ENCODE results near the gene TLE4.

Gene TLE4

GRCh38 chr9:79719021-79719420, 147.3 kb downstream of the TLE4 start:
- no peak overlapping the region for H3K4me3 ChIP-seq (ENCODE audit: low read length)
- TF ChIP-seq CTCF (conservative IDR thresholded peaks at IDR 0.05; ENCODE audit: low read length), result no peak
- peak; percentile 33 for DNase-seq (ENCODE audit: low read depth)

- no peak overlapping the region for H3K4me3 ChIP-seq (ENCODE audit: low read length)
- no peak for DNase-seq (ENCODE audit: low read depth)
- no peak for TF ChIP-seq CTCF (conservative IDR thresholded peaks at IDR 0.05; ENCODE audit: low read length)
Measured at GRCh38 chr9:79719989-79720388, 148.2 kb downstream of the TLE4 start.

- DNase-seq (ENCODE audit: low read depth), result no peak
- H3K4me3 ChIP-seq (ENCODE audit: low read length), result no peak overlapping the region
- TF ChIP-seq CTCF (conservative IDR thresholded peaks at IDR 0.05; ENCODE audit: low read length), result no peak
Measured at GRCh38 chr9:79731171-79731890, 159.6 kb downstream of the TLE4 start.

GRCh38 chr9:79735023-79735779, 163.4 kb downstream of the TLE4 start:
- peak; percentile 71 for DNase-seq (ENCODE audit: low read depth)
- H3K4me3 ChIP-seq (ENCODE audit: low read length), result no peak overlapping the region
- TF ChIP-seq CTCF (conservative IDR thresholded peaks at IDR 0.05; ENCODE audit: low read length), result no peak

GRCh38 chr9:79736051-79736450, 164.3 kb downstream of the TLE4 start:
- no peak for DNase-seq (ENCODE audit: low read depth)
- no peak for TF ChIP-seq CTCF (conservative IDR thresholded peaks at IDR 0.05; ENCODE audit: low read length)
- no peak overlapping the region for H3K4me3 ChIP-seq (ENCODE audit: low read length)

GRCh38 chr9:79741381-79741780, 169.6 kb downstream of the TLE4 start:
- no peak for TF ChIP-seq CTCF (conservative IDR thresholded peaks at IDR 0.05; ENCODE audit: low read length)
- no peak overlapping the region for H3K4me3 ChIP-seq (ENCODE audit: low read length)
- DNase-seq (ENCODE audit: low read depth), result no peak
